ENCODE measurements around the gene MYO16.
A peak's percentile ranks its signal among the peaks of the same experiment; 100 is the strongest.

MYO16 gene

GRCh38 chr13:108947551-108948030 lies 318.2 kb downstream of the MYO16 start:
- no peak for DNase-seq

- DNase-seq, result no peak
These were observed 318.9 kb downstream of the MYO16 start for GRCh38 chr13:108948251-108948671.

- no peak for DNase-seq
These were observed 321.1 kb downstream of the MYO16 start for GRCh38 chr13:108950333-108951010.

GRCh38 chr13:108955741-108956140 lies 326.3 kb downstream of the MYO16 start:
- DNase-seq, result no peak

GRCh38 chr13:108957369-108958012 lies 328.1 kb downstream of the MYO16 start:
- DNase-seq, result no peak

- DNase-seq, result no peak
These were observed 328.6 kb downstream of the MYO16 start for GRCh38 chr13:108958013-108958376.

- no peak for DNase-seq
These were observed 329.8 kb downstream of the MYO16 start for GRCh38 chr13:108959234-108959633.

- DNase-seq, result no peak
These were observed 330.6 kb downstream of the MYO16 start for GRCh38 chr13:108960006-108960405.

GRCh38 chr13:108961542-108962125 lies 332.2 kb downstream of the MYO16 start:
- peak; percentile 64 for DNase-seq

GRCh38 chr13:108962654-108963053 lies 333.2 kb downstream of the MYO16 start:
- no peak for DNase-seq

- no peak for DNase-seq
These were observed 333.9 kb downstream of the MYO16 start for GRCh38 chr13:108963276-108963810.

- no peak for DNase-seq
These were observed 334.6 kb downstream of the MYO16 start for GRCh38 chr13:108963846-108964600.

GRCh38 chr13:108964606-108965005 lies 335.2 kb downstream of the MYO16 start:
- no peak for DNase-seq

- no peak for DNase-seq
These were observed 338.0 kb downstream of the MYO16 start for GRCh38 chr13:108967371-108967770.

- DNase-seq, result no peak
These were observed 339.2 kb downstream of the MYO16 start for GRCh38 chr13:108968566-108968965.

GRCh38 chr13:108974686-108975085 lies 345.3 kb downstream of the MYO16 start:
- DNase-seq, result no peak

- no peak for DNase-seq
These were observed 350.8 kb downstream of the MYO16 start for GRCh38 chr13:108980237-108980636.

- no peak for DNase-seq
These were observed 352.0 kb downstream of the MYO16 start for GRCh38 chr13:108981407-108981806.

GRCh38 chr13:108983273-108983672 lies 353.9 kb downstream of the MYO16 start:
- no peak for DNase-seq

GRCh38 chr13:108984251-108984920 lies 355.0 kb downstream of the MYO16 start:
- no peak for DNase-seq

GRCh38 chr13:108985166-108985565 lies 355.8 kb downstream of the MYO16 start:
- no peak for DNase-seq

- no peak for DNase-seq
These were observed 358.1 kb downstream of the MYO16 start for GRCh38 chr13:108987517-108987916.

GRCh38 chr13:108987944-108988343 lies 358.5 kb downstream of the MYO16 start:
- DNase-seq, result no peak
